AG09309 (cell line): Measurements from ENCODE around the gene TPM1.

Experiments
- DNase-seq: peaks from one replicate; pipeline ENCODE4 v3.0.0-alpha.2; 2010; ENCODE audit warnings: low read depth
- H3K4me3 ChIP-seq: 2 replicates; pipeline ENCODE4 v1.5.1; 2011; ENCODE audit warnings: mild to moderate bottlenecking, low read depth, low read length, moderate library complexity; ENCODE audit not compliant: control insufficient read depth
- TF ChIP-seq, protein P1 (sequence below): IDR thresholded peaks from 2 replicates; pipeline ENCODE4 v1.5.1; 2011; ENCODE audit warnings: mild to moderate bottlenecking, low read depth, low read length, inconsistent platforms; ENCODE audit not compliant: insufficient read depth, control insufficient read depth; ENCODE audit errors: missing control alignments

Gene TPM1

DNA sequence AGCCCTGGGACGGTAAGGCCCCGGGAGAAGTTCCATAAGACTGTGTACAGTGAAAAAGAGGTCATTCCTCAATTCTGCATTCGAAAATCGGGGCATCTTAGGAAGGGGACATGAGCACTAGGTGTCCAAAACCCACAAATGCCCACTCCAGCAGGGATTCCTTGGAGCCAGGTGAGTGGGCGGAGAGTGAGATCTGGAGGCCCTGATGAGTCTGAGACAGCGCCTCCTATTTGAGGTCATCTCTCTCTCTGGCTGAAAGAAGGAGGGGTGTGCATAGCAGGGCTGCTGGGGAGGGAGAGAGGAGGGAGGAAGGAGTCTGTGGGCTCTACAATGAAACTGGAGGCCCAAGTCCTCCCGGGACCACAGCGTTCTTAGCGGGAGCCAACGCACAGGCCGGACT, 41.0 kb downstream of the TPM1 start:
- no peak overlapping the region for H3K4me3 ChIP-seq
- TF ChIP-seq, protein P1, sequence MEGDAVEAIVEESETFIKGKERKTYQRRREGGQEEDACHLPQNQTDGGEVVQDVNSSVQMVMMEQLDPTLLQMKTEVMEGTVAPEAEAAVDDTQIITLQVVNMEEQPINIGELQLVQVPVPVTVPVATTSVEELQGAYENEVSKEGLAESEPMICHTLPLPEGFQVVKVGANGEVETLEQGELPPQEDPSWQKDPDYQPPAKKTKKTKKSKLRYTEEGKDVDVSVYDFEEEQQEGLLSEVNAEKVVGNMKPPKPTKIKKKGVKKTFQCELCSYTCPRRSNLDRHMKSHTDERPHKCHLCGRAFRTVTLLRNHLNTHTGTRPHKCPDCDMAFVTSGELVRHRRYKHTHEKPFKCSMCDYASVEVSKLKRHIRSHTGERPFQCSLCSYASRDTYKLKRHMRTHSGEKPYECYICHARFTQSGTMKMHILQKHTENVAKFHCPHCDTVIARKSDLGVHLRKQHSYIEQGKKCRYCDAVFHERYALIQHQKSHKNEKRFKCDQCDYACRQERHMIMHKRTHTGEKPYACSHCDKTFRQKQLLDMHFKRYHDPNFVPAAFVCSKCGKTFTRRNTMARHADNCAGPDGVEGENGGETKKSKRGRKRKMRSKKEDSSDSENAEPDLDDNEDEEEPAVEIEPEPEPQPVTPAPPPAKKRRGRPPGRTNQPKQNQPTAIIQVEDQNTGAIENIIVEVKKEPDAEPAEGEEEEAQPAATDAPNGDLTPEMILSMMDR, result no peak
- DNase-seq, result no peak

DNA sequence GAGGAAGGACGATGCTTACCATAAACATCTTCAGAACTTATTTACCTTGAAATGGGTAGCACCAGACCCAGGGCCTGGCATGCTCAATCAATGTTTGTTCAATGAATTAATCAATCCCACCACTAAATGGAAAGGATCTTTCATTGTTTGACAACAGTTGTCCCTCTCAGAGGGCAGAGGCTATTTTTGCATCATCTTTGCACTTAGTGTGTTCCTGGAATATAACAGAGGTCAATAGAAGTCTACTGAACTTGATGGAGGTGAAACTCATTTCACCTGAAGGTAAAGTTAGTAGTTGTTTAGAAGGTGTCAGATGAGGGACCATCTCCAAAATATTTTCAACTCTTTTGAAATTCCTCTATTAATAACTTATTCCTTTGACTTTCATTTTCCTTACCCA, 42.3 kb downstream of the TPM1 start:
- TF ChIP-seq, protein P1, result no peak
- no peak overlapping the region for H3K4me3 ChIP-seq
- no peak for DNase-seq

DNA sequence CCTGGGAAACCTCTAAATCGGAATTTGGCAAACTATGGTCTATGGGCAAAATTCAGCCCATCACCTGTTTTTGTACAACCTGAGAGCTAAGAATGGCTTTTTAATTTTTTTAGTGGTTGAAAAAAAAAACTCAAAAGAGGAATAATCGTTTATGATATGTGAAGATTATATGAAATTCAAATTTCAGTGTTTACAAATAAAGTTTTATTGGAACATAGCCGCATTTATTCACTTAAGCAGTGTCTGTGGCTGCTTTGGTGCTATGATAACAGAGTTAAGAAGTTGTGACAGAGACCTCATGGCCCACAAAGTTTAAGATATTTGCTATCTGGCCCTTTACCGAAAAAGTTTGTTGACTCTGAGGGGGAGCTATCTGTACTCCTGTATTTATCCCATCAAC, 42.7 kb downstream of the TPM1 start:
- TF ChIP-seq, protein P1, result no peak
- H3K4me3 ChIP-seq, result no peak overlapping the region
- no peak for DNase-seq

DNA sequence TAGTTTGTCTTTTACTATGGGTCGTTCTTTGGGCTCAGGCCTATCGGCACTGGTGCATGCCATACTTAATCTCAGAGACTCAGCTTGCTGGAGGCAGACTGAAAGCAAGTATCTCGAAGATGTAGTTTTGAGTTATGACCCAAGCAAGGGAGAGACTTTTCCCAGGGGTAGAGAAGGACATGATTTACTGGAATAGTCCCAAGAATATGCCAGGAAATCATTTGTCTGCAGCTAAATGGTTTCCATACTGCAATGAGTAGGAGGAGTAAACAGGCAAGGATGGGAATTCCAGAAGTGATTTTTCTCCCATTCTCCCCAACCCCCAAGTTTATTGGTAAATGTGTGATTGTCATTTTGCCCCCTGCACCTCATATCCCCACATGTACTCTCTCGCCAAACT, 43.7 kb downstream of the TPM1 start:
- TF ChIP-seq, protein P1, result no peak
- DNase-seq, result no peak
- no peak overlapping the region for H3K4me3 ChIP-seq

DNA sequence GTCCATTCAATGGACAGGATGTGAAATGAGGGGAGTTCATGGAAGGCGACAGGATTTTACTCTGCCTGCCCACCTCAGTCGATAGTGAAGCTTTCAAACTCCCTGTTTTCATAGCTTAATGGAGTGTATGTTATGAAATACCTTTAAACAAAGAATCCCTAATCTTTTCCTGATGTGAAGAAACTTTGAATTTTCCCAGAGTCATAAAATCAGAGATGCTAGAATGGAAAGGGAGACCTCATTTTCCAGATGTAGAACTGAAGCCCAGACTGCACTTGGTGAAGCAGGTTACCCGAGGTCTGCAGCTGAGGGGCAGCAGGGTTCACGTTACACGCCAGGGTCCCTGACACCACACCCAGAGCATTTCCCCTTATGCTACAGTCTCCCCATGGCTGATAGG, 44.4 kb downstream of the TPM1 start:
- no peak for DNase-seq
- H3K4me3 ChIP-seq, result no peak overlapping the region
- TF ChIP-seq, protein P1, result no peak

DNA sequence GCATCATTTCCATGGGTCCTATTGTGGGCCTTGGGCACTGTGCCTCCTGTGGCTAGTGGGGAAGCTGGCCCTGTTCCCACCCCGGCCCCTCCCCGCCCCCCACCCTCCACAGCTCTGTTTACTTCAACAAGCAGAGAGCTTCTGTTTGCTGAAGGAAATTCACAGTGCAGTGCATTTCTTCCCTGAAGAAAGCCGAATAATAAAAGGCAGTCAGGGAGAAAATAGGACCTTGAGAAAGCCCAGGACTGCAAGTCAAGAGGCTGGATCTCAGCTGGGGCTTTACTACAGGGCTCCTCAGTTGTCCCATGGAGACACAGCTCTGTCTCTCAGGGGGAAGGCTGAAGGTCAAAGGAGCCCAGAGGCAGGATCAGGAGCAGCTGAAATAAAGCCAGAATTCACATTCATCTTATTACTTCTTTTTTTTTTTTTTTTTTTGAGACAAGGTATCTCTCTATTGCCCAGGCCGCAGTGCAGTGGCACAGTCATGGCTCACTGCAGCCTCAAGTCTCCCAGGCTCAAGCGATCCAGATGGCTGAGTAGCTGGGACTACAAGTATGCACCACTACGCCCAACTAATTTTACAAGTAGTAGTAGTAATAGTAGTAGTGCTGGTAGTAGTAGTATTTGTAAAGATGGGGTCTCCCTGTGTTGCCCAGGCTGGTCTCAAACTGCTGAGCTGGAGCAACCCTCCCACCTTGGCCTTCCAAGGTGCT, 46.1 kb downstream of the TPM1 start:
- TF ChIP-seq, protein P1, result no peak
- H3K4me3 ChIP-seq, result no peak overlapping the region
- no peak for DNase-seq
